Activated T-helper 17 cell treated with anti-CD3 and anti-CD28 coated beads, Interleukin-2, amount 50 U/mL, for 72 hours (primary cell): ENCODE results near the gene TXNDC11. TPM values are rescaled to one million over a fixed set of nuclear protein-coding genes. Genes with fewer than 3 reads are reported as not detected.
A peak's percentile ranks its signal among the peaks of the same experiment; 100 is the strongest.

Experiments used
- ATAC-seq: fragments of 150-1000 bp; cut with Tn5 transposase; replicated peaks from 2 replicates; pipeline ENCODE4 v1.10.0; 2021; ENCODE audit warnings: mild to moderate bottlenecking, moderate library complexity
- H3K27ac Mint-ChIP-seq: one replicate; pipeline ENCODE4 v1.8.0; 2022; ENCODE audit warnings: mixed read lengths
- H3K27me3 Mint-ChIP-seq: one replicate; pipeline ENCODE4 v1.8.0; 2022; ENCODE audit warnings: mixed read lengths
- H3K36me3 Mint-ChIP-seq: one replicate; pipeline ENCODE4 v1.8.0; 2022; ENCODE audit warnings: low read depth, mild to moderate bottlenecking, mixed read lengths
- H3K4me1 Mint-ChIP-seq: one replicate; pipeline ENCODE4 v1.8.0; 2022; ENCODE audit warnings: mixed read lengths
- H3K4me3 Mint-ChIP-seq: one replicate; pipeline ENCODE4 v1.8.0; 2022; ENCODE audit warnings: mild to moderate bottlenecking, mixed read lengths
- H3K9me3 Mint-ChIP-seq: one replicate; pipeline ENCODE4 v1.8.0; 2022; ENCODE audit warnings: mixed read lengths
- total RNA-seq, 2 donors: library from RNA; stranded (reverse); gene quantifications; one replicate each; pipeline ENCODE4 v1.2.3, GENCODE V29; 2022

The TXNDC11 gene
- total RNA-seq, 2 donors from 2014 or later: 33.8 to 38.6 TPM

DNA sequence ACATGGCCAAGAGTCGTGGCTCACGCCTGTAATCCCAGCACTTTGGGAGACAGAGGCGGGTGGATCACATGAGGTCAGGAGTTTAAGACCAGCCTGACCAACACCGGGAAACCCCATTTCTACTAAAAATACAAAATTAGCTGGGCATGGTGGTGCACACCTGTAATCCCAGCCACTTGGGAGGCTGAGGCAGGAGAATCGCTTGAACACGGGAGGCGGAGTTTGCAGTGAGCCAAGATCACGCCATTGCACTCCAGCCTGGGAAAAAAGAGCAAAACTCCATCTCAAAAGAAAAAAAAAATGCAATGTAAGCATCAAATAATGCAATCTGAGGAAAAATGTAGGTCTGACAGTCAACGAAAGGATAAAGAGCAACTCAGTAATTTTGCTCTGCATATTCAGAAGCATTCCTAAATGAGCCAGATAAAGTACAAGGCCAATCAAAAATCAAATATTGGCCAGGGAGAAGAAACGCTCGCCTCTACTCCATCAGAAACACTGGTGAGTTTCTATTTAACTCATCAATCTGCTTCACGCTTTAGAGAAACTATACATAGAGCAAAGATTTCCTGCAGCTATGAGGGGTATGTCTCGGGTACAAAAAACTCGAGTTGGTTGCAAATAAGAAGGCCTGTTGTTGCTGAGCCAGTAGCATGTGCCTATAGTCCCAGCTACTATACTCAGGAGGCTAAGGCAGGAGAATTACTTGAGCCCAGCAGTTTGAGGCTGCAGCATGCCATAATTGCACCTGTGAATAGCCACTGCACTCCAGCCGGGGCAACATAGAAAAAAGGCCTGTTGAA lies 3.7 kb downstream of the TXNDC11 start:
- H3K4me3 Mint-ChIP-seq: peak overlapping the region; percentile 96
- no peaks in the 10 kb centered on the region for H3K27me3 Mint-ChIP-seq
- no peaks in the 10 kb centered on the region for H3K9me3 Mint-ChIP-seq
- peak overlapping the region; percentile 37 for H3K27ac Mint-ChIP-seq
- H3K36me3 Mint-ChIP-seq: peaks cover 79% of the 10 kb centered on the region
- peaks cover 40% of the 10 kb centered on the region for H3K4me1 Mint-ChIP-seq
- no peak for ATAC-seq

- H3K27ac Mint-ChIP-seq: peak overlapping the region; percentile 50
- H3K9me3 Mint-ChIP-seq: no peaks in the 10 kb centered on the region
Measured at GRCh38 chr16:11737713-11738112, 4.9 kb downstream of the TXNDC11 start.

DNA sequence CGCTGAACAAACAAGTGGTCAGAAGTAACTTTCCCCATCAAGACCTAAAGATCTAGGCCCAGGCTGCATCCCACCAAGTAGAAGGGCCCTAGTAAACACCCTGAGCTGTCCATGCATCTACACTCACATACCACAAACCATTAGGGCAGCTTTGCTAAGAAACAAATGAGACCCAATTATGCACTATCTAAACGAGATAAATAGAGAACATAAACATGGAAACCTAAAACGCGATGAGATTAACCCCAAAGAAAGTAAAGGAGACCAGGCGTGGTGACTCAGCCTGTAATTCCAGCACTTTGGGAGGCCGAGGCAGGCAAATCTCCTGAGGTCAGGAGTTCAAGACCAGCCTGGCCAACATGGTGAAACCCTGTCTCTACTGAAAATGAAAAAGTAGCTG lies 5.8 kb downstream of the TXNDC11 start:
- Mint-ChIP-seq H3K36me3 (peaks cover 97% of the 10 kb centered on the region), H3K4me3 (peak overlapping the region; percentile 10), H3K4me1 (peaks cover 40% of the 10 kb centered on the region), H3K9me3 (no peaks in the 10 kb centered on the region), H3K27ac (no peak overlapping the region), H3K27me3 (no peaks in the 10 kb centered on the region)
- no peak for ATAC-seq

More at GRCh38 chr16:11737713-11738112, 4.9 kb downstream of the TXNDC11 start:
- H3K27me3 Mint-ChIP-seq: no peaks in the 10 kb centered on the region
- H3K4me3 Mint-ChIP-seq: peak overlapping the region; percentile 96
- no peak for ATAC-seq
- H3K36me3 Mint-ChIP-seq: peaks cover 91% of the 10 kb centered on the region
- H3K4me1 Mint-ChIP-seq: peaks cover 40% of the 10 kb centered on the region

DNA sequence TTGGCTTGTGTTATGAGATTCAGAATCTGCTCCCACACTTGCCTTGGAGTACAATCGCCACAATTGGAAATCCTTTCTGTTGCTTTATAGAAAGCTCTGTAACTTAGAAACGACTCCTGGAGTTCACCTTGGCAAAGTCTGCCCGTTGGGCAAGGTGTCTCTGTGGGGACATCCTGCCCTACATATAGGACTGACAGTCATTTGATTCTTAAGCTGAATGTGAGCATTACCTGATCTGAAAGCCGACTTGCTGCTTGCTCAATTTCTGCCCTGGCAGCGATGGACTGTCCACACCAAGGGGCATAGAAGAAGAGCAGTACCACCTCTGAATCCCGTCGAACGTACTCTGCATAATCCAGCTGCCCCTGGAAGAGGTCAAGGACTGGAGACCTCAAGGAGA lies 6.9 kb downstream of the TXNDC11 start:
- no peak for ATAC-seq
- H3K9me3 Mint-ChIP-seq: no peaks in the 10 kb centered on the region
- H3K36me3 Mint-ChIP-seq: peaks cover 97% of the 10 kb centered on the region
- H3K27me3 Mint-ChIP-seq: no peaks in the 10 kb centered on the region
- peaks cover 37% of the 10 kb centered on the region for H3K4me1 Mint-ChIP-seq
- H3K4me3 Mint-ChIP-seq: no peak overlapping the region
- H3K27ac Mint-ChIP-seq: no peak overlapping the region

GRCh38 chr16:11734653-11735043 lies 8.0 kb downstream of the TXNDC11 start:
- H3K4me1 Mint-ChIP-seq: peaks cover 29% of the 10 kb centered on the region
- no peak overlapping the region for H3K27ac Mint-ChIP-seq
- no peak overlapping the region for H3K4me3 Mint-ChIP-seq
- no peaks in the 10 kb centered on the region for H3K9me3 Mint-ChIP-seq
- no peak for ATAC-seq
- no peaks in the 10 kb centered on the region for H3K27me3 Mint-ChIP-seq
- H3K36me3 Mint-ChIP-seq: peaks cover 99% of the 10 kb centered on the region

DNA sequence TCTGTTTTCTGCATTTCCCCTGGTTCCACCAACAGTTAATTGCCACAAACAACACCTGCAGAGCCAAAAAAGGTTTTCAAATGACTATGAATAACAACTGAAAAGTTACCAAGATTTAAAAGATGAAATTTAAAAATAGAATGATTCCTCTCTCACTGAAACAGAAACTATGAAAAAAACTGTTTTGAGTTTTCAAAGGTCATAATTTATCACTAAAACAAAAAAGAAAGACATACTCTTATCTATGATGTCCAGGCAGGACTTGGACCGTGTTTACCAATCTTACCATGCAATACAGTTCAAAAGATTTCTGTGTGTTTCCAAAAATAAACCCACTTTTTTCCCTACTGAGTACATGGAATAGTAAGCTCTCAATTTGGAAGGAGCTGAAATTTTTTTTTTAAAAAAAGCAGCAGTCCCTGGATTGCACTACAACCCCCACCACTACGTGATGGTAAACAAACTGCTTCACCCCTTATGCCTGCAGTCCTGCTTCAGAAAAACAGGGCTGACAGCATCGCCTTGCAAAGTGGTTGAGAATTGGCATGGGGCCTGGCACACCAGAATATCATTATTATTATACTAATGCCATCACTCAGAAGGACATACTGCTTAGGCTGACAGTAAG lies 8.5 kb downstream of the TXNDC11 start:
- H3K4me3 Mint-ChIP-seq: no peak overlapping the region

GRCh38 chr16:11731222-11731621 lies 11.4 kb downstream of the TXNDC11 start:
- Mint-ChIP-seq H3K36me3 (peaks cover 100% of the 10 kb centered on the region), H3K4me1 (peaks cover 21% of the 10 kb centered on the region), H3K27me3 (no peaks in the 10 kb centered on the region), H3K9me3 (no peaks in the 10 kb centered on the region), H3K27ac (peak overlapping the region; percentile 54), H3K4me3 (no peak overlapping the region)
- no peak for ATAC-seq

More for the DNA sequence above, 8.5 kb downstream of the TXNDC11 start:
- Mint-ChIP-seq H3K9me3 (no peaks in the 10 kb centered on the region), H3K4me1 (peaks cover 28% of the 10 kb centered on the region), H3K27me3 (no peaks in the 10 kb centered on the region), H3K36me3 (peaks cover 100% of the 10 kb centered on the region), H3K27ac (peak overlapping the region; percentile 23)
- peak; percentile 26 for ATAC-seq

- peak overlapping the region; percentile 6 for H3K27ac Mint-ChIP-seq
- H3K36me3 Mint-ChIP-seq: peaks cover 100% of the 10 kb centered on the region
- ATAC-seq: no peak
- no peaks in the 10 kb centered on the region for H3K9me3 Mint-ChIP-seq
- no peaks in the 10 kb centered on the region for H3K27me3 Mint-ChIP-seq
- peaks cover 20% of the 10 kb centered on the region for H3K4me1 Mint-ChIP-seq
- no peak overlapping the region for H3K4me3 Mint-ChIP-seq
Measured at GRCh38 chr16:11729787-11730186, 12.9 kb downstream of the TXNDC11 start.

DNA sequence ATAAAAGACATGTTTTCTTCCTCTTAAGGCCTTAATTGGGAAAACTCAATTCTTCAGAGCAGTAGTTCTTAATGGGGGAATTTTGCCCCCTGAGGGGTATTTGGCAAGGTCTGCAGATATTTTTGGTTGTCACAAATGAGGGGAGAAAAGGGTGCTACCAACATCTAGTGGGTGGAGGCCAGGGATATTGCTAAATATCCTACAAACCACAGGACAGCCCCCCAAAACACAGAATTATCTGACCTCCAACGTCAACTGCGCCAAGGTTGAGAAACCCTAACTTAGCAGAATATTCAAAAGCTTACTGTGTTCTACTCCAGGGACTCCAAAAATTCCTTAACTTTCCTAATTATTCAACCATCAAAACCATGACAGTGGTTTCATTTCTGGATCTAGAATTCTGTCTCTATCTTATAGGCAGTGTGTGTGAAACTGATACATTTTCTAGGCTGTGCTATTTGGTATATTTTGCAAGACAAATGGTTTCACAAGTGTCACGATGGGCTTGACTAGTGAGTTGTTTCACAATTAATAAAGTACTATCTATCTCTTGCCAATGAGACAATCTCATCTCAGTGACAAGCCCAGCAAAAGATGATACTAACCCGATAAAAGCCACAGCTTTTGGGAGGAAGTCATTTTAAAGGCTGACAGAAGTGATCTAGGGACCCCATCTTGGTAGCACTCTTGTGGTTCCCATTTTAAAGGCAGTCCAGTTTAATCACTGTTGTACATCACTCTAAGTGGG lies 14.7 kb downstream of the TXNDC11 start:
- no peaks in the 10 kb centered on the region for H3K9me3 Mint-ChIP-seq
- H3K27me3 Mint-ChIP-seq: no peaks in the 10 kb centered on the region
- peaks cover 16% of the 10 kb centered on the region for H3K4me1 Mint-ChIP-seq
- H3K27ac Mint-ChIP-seq: peak overlapping the region; percentile 78
- peaks cover 100% of the 10 kb centered on the region for H3K36me3 Mint-ChIP-seq
- peak overlapping the region; percentile 41 for H3K4me3 Mint-ChIP-seq
- peak; percentile 83 for ATAC-seq

DNA sequence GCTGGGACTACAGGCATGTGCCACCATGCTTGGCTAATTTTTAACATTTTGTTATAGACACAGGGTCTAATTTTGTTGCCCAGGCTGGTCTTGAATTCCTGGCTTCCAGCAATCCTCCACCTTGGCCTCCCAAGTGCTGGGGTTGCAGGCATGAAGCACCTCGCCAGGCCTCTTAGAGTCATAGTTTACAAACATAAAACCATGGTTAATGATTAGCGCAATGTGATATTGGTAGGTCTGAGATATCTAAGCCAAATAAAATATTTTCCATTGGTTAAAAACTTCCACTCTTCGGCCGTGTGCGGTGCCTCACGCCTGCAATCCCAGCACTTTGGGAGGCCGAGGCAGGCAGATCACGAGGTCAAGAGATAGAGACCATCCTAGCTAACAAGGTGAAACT lies 16.6 kb downstream of the TXNDC11 start:
- no peaks in the 10 kb centered on the region for H3K9me3 Mint-ChIP-seq
- no peak overlapping the region for H3K4me3 Mint-ChIP-seq
- H3K27ac Mint-ChIP-seq: no peak overlapping the region
- H3K27me3 Mint-ChIP-seq: no peaks in the 10 kb centered on the region
- peaks cover 100% of the 10 kb centered on the region for H3K36me3 Mint-ChIP-seq
- H3K4me1 Mint-ChIP-seq: peaks cover 12% of the 10 kb centered on the region
- ATAC-seq: no peak

DNA sequence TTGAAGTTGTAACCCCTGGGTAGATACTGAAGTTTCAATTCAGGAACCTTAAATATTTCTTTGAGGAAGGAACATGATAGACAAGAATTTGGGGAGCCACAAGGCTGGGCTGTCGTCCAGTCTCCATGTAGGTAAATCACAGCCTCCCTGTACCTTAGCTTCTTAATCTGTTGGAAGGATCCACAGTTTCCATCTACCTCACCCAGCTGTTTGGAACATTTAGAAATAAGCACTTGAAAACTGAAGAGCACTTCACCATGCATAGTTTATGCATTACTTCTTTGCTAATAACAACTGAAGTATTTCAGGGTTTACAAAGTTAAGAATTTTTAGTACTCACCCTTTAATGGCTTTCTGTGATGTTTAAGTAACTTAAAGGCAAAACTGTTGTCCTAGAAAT lies 17.2 kb downstream of the TXNDC11 start:
- Mint-ChIP-seq H3K4me1 (peaks cover 12% of the 10 kb centered on the region), H3K4me3 (no peak overlapping the region), H3K27me3 (no peaks in the 10 kb centered on the region), H3K27ac (peak overlapping the region; percentile 25), H3K9me3 (no peaks in the 10 kb centered on the region), H3K36me3 (peaks cover 100% of the 10 kb centered on the region)
- no peak for ATAC-seq

DNA sequence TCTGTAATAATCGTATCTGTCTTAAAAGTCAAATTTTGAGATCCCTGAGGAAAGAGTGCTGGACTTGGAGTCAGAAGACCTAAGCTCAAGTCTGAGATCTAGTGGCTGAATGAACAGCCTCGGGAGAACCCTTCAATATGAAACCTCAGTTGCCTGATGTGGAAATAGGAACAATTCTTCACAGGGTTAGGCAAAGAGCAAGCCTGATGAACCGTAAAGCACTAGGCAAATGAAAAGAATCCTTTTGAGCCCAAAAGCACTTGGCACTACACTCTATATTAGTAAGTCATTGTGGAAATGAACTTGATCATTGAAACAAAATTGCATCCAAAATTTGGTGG lies 20.2 kb downstream of the TXNDC11 start:
- ATAC-seq: no peak
- Mint-ChIP-seq H3K27ac (peak overlapping the region; percentile 21), H3K36me3 (peaks cover 99% of the 10 kb centered on the region), H3K4me1 (no peaks in the 10 kb centered on the region), H3K27me3 (no peaks in the 10 kb centered on the region), H3K9me3 (no peaks in the 10 kb centered on the region), H3K4me3 (no peak overlapping the region)

GRCh38 chr16:11721781-11722467 lies 20.7 kb downstream of the TXNDC11 start:
- ATAC-seq: no peak
- Mint-ChIP-seq H3K27me3 (no peaks in the 10 kb centered on the region), H3K36me3 (peaks cover 99% of the 10 kb centered on the region), H3K4me1 (no peaks in the 10 kb centered on the region), H3K4me3 (no peak overlapping the region), H3K27ac (peak overlapping the region; percentile 21), H3K9me3 (no peaks in the 10 kb centered on the region)

DNA sequence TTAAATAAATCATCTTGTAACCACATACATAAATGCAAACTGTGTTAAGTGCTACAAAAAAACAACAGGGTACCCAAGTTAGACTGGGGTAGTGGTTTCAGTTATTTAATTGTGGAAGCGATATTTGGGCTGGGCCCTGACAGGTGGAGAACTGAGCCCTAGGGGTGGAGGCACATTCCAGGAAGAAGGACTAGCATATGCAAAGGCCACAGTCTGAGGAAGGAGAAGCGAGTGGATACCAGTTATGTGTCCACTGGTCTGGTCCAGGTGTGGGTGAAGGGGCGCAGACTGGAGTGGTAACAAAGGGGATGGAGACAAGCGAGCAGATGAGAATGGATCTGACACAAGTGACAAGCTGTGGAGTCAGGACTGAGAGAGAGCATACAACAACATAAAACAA lies 22.9 kb downstream of the TXNDC11 start:
- H3K27me3 Mint-ChIP-seq: no peaks in the 10 kb centered on the region
- no peak overlapping the region for H3K4me3 Mint-ChIP-seq
- no peak for ATAC-seq
- peaks cover 5% of the 10 kb centered on the region for H3K4me1 Mint-ChIP-seq
- H3K27ac Mint-ChIP-seq: no peak overlapping the region
- no peaks in the 10 kb centered on the region for H3K9me3 Mint-ChIP-seq
- H3K36me3 Mint-ChIP-seq: peaks cover 99% of the 10 kb centered on the region
